Epithelial cell of esophagus (primary cell): ENCODE measurements around the gene HTRA2.

Source experiments
- DNase-seq: peaks from one replicate; pipeline ENCODE4 v3.0.0; 2010; ENCODE audit warnings: low read depth
- H3K4me3 ChIP-seq: 2 replicates; pipeline ENCODE4 v1.5.1; 2011; ENCODE audit warnings: mild to moderate bottlenecking, low read length, control low read depth
- CTCF ChIP-seq: IDR thresholded peaks from 2 replicates; pipeline ENCODE4 v1.5.1; 2011; ENCODE audit warnings: low read depth, mild to moderate bottlenecking, low read length, control low read depth, inconsistent platforms; ENCODE audit not compliant: insufficient read depth; ENCODE audit errors: missing control alignments

The HTRA2 gene

GRCh38 chr2:74567881-74568280 is 38.1 kb downstream of the HTRA2 start:
- H3K4me3 ChIP-seq: no peak overlapping the region
- DNase-seq: peak; percentile 80
- no peak for TF ChIP-seq CTCF

- no peak for TF ChIP-seq CTCF
- no peak for DNase-seq
- H3K4me3 ChIP-seq: no peak overlapping the region
Measured at GRCh38 chr2:74569686-74570085, 40.0 kb downstream of the HTRA2 start.

- no peak overlapping the region for H3K4me3 ChIP-seq
- no peak for DNase-seq
- TF ChIP-seq CTCF: no peak
Measured at GRCh38 chr2:74571058-74571457, 41.3 kb downstream of the HTRA2 start.

GRCh38 chr2:74572178-74572925 is 42.6 kb downstream of the HTRA2 start:
- H3K4me3 ChIP-seq: no peak overlapping the region
- no peak for TF ChIP-seq CTCF
- no peak for DNase-seq

GRCh38 chr2:74573747-74574562 is 44.2 kb downstream of the HTRA2 start:
- peak; percentile 77 for DNase-seq
- no peak for TF ChIP-seq CTCF
- peak overlapping the region; percentile 7 for H3K4me3 ChIP-seq

GRCh38 chr2:74575320-74575719 is 45.6 kb downstream of the HTRA2 start:
- TF ChIP-seq CTCF: no peak
- no peak for DNase-seq
- no peak overlapping the region for H3K4me3 ChIP-seq
